Liver (tissue), 9 donors: Measurements from ENCODE around the gene ZNF566. TPM values are rescaled to one million over a fixed set of nuclear protein-coding genes. Genes with fewer than 3 reads are reported as not detected.

Experiments used
- DNase-seq: peaks from one replicate; pipeline ENCODE4 v3.0.0-alpha.2; 2017; ENCODE audit warnings: low spot score
- H3K27ac ChIP-seq, 2 donors: one replicate each; pipeline ENCODE4 v1.7.0; 2013; ENCODE audit warnings: inconsistent platforms in 2 of 2, low read length in 2 of 2, control low read depth in 1 of 2, low read depth in 1 of 2, mild to moderate bottlenecking in 1 of 2
- H3K27me3 ChIP-seq, 4 donors: one replicate each; pipeline versions ENCODE4 v1.6.1 to v1.7.0; 2013; ENCODE audit warnings: low read length in 3 of 4, inconsistent platforms in 1 of 4, mild to moderate bottlenecking in 1 of 4, moderate library complexity in 1 of 4; ENCODE audit not compliant: control insufficient read depth in 4 of 4, insufficient read depth in 4 of 4
- H3K36me3 ChIP-seq, 4 donors: one replicate each; pipeline versions ENCODE4 v1.6.1 to v1.7.0; 2013; ENCODE audit warnings: low read length in 3 of 4, mild to moderate bottlenecking in 3 of 4, low read depth in 1 of 4, moderate library complexity in 1 of 4; ENCODE audit not compliant: control insufficient read depth in 4 of 4, insufficient read depth in 3 of 4
- H3K4me1 ChIP-seq, 4 donors: one replicate each; pipeline versions ENCODE4 v1.6.1 to v1.7.0; 2013; ENCODE audit warnings: low read length in 3 of 4, mild to moderate bottlenecking in 3 of 4, moderate library complexity in 1 of 4; ENCODE audit not compliant: control insufficient read depth in 4 of 4, insufficient read depth in 4 of 4
- H3K4me3 ChIP-seq, 3 donors: one replicate each; pipeline versions ENCODE4 v1.6.1 to v1.7.0; 2013; ENCODE audit warnings: low read length in 3 of 3, control low read depth in 1 of 3, low read depth in 1 of 3, mild to moderate bottlenecking in 1 of 3
- H3K9ac ChIP-seq, 2 donors: one replicate each; pipeline ENCODE4 v1.7.0; 2013; ENCODE audit warnings: low read length in 2 of 2, mild to moderate bottlenecking in 2 of 2, moderate library complexity in 2 of 2, control low read depth in 1 of 2, low read depth in 1 of 2
- H3K9me3 ChIP-seq, 4 donors: one replicate each; pipeline versions ENCODE4 v1.6.1 to v1.7.0; 2013; ENCODE audit warnings: low read length in 3 of 4; ENCODE audit not compliant: control insufficient read depth in 4 of 4
- EGR1 ChIP-seq, 2 donors: IDR thresholded peaks; 2 replicates each; pipeline ENCODE4 v1.6.1; 2016 to 2018; ENCODE audit warnings: antibody characterized with exemption in 2 of 2, low read depth in 2 of 2
- FOXA1 ChIP-seq: IDR thresholded peaks from 2 replicates; pipeline ENCODE4 v1.6.1; 2016; ENCODE audit warnings: antibody characterized with exemption
- FOXA2 ChIP-seq: IDR thresholded peaks from 2 replicates; pipeline ENCODE4 v1.6.1; 2016; ENCODE audit warnings: antibody characterized with exemption
- GABPA ChIP-seq, 2 donors: IDR thresholded peaks in 1 of 2; conservative IDR thresholded peaks in 1 of 2; 2 replicates each; pipeline ENCODE4 v1.6.1; 2016; ENCODE audit warnings: antibody characterized with exemption in 2 of 2, mild to moderate bottlenecking in 1 of 2, moderate library complexity in 1 of 2
- HNF4A ChIP-seq, 2 donors: conservative IDR thresholded peaks; 2 replicates each; pipeline ENCODE4 v1.6.1; 2016; ENCODE audit warnings: antibody characterized with exemption in 2 of 2, mild to moderate bottlenecking in 2 of 2
- HNF4G ChIP-seq: IDR thresholded peaks from 2 replicates; pipeline ENCODE4 v1.6.1; 2016; ENCODE audit warnings: antibody characterized with exemption
- JUND ChIP-seq, 2 donors: IDR thresholded peaks; 2 replicates each; pipeline ENCODE4 v1.6.1; 2016; ENCODE audit warnings: antibody characterized with exemption in 2 of 2
- NR2F2 ChIP-seq: IDR thresholded peaks from 2 replicates; pipeline ENCODE4 v1.6.1; 2016; ENCODE audit warnings: antibody characterized with exemption
- RAD21 ChIP-seq, 2 donors: IDR thresholded peaks; 2 replicates each; pipeline ENCODE4 v1.6.1; 2016; ENCODE audit warnings: antibody characterized with exemption in 2 of 2, mild to moderate bottlenecking in 2 of 2
- RXRA ChIP-seq, 2 donors: IDR thresholded peaks; 2 replicates each; pipeline ENCODE4 v1.6.1; 2017 to 2018; ENCODE audit warnings: antibody characterized with exemption in 2 of 2, mild to moderate bottlenecking in 1 of 2
- SP1 ChIP-seq: IDR thresholded peaks from 2 replicates; pipeline ENCODE4 v1.6.1; 2018; ENCODE audit warnings: antibody characterized with exemption, mild to moderate bottlenecking
- TAF1 ChIP-seq: conservative IDR thresholded peaks from 2 replicates; pipeline ENCODE4 v1.6.1; 2016; ENCODE audit warnings: antibody characterized with exemption, mild to moderate bottlenecking
- YY1 ChIP-seq: IDR thresholded peaks from 2 replicates; pipeline ENCODE4 v1.6.1; 2016; ENCODE audit warnings: antibody characterized with exemption, mild to moderate bottlenecking
- WGBS: extraction: QIAGEN DNeasy Blood & Tissue Kit; methylation state at CpG from one replicate; pipeline ENCODE4 v1.1.7; 2013; 5-methylcytosine and 5-hydroxymethylcytosine counted together
- polyA plus RNA-seq, 2 donors: library from polyadenylated mRNA; stranded (reverse) in 1 of 2; unstranded in 1 of 2; fragments of 200-250 nt in 1 of 2; fragments of >200 nt in 1 of 2; fragmentation: Nextera tagmentation in 1 of 2; extraction: Ambion mirVana in 1 of 2; gene quantifications; one replicate each; pipeline versions ENCODE4 v1.2.1 to v1.2.3, GENCODE V29; 2013 to 2015
- total RNA-seq, 2 donors: library from RNA; depleted of rRNA; stranded (reverse); fragments of >200 nt; gene quantifications; one replicate each; pipeline ENCODE4 v1.2.3, GENCODE V29; 2014
- TF ChIP-seq, protein P1 (sequence below): IDR thresholded peaks from 2 replicates; pipeline ENCODE4 v1.6.1; 2016; ENCODE audit warnings: antibody characterized with exemption, mild to moderate bottlenecking
- TF ChIP-seq, protein P2 (sequence below): IDR thresholded peaks from 2 replicates; pipeline ENCODE4 v1.6.1; 2016; ENCODE audit warnings: antibody characterized with exemption
- TF ChIP-seq, protein P3 (sequence below): fragments of 150-350 bp; IDR thresholded peaks from 2 replicates; pipeline ENCODE4 v1.5.1; 2017; ENCODE audit warnings: improper control_type of control experiment, low read depth, low read length; ENCODE audit not compliant: missing input control
- TF ChIP-seq, protein P4 (sequence below): IDR thresholded peaks from 2 replicates; pipeline ENCODE4 v1.6.1; 2016; ENCODE audit warnings: antibody characterized with exemption
- TF ChIP-seq, protein P5 (sequence below): IDR thresholded peaks from 2 replicates; pipeline ENCODE4 v1.6.1; 2016; ENCODE audit warnings: antibody characterized with exemption
- donor health status: healthy.
- donor health status: healthy.
- donor health status: healthy.
- donor health status: healthy.
- donor health status: healthy.

Gene ZNF566
- total and polyA plus RNA-seq, 4 donors = 1.5 to 11.1 (median 6.3) TPM

DNA sequence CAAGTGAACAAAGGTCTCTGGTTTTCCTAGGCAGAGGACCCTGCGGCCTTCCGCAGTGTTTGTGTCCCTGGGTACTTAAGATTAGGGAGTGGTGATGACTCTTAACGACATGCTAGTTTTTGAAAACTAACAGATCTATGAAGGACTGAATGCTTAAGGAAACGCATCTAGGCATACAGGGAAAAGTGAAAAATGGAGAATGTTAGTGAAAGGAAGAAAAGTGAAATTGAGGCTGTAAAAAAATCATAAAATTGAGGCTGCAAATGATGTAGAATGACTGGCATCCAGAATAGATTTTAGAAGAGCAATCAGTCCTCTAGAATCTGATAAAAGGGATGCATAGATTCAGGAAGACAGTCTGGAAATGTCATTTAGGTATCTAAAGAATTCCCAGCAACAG, 35.3 kb upstream of the ZNF566 start:
- peaks cover 8 to 39% (median 28%) of the 10 kb centered on the region in 4 donors for H3K36me3 ChIP-seq
- TF ChIP-seq, protein P1, sequence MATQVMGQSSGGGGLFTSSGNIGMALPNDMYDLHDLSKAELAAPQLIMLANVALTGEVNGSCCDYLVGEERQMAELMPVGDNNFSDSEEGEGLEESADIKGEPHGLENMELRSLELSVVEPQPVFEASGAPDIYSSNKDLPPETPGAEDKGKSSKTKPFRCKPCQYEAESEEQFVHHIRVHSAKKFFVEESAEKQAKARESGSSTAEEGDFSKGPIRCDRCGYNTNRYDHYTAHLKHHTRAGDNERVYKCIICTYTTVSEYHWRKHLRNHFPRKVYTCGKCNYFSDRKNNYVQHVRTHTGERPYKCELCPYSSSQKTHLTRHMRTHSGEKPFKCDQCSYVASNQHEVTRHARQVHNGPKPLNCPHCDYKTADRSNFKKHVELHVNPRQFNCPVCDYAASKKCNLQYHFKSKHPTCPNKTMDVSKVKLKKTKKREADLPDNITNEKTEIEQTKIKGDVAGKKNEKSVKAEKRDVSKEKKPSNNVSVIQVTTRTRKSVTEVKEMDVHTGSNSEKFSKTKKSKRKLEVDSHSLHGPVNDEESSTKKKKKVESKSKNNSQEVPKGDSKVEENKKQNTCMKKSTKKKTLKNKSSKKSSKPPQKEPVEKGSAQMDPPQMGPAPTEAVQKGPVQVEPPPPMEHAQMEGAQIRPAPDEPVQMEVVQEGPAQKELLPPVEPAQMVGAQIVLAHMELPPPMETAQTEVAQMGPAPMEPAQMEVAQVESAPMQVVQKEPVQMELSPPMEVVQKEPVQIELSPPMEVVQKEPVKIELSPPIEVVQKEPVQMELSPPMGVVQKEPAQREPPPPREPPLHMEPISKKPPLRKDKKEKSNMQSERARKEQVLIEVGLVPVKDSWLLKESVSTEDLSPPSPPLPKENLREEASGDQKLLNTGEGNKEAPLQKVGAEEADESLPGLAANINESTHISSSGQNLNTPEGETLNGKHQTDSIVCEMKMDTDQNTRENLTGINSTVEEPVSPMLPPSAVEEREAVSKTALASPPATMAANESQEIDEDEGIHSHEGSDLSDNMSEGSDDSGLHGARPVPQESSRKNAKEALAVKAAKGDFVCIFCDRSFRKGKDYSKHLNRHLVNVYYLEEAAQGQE = no peak
- TF ChIP-seq SP1 (no peak), HNF4G (no peak), JUND (IDR thresholded peaks at IDR 0.05) (no peak), FOXA1 (no peak), YY1 (no peak), NR2F2 (no peak), EGR1 (IDR thresholded peaks at IDR 0.05; ENCODE audit: low read depth in 2 of 2) (no peak), HNF4A (conservative IDR thresholded peaks at IDR 0.05) (no peak), RXRA (IDR thresholded peaks at IDR 0.05) (no peak), RAD21 (IDR thresholded peaks at IDR 0.05) (no peak), TAF1 (no peak), FOXA2 (no peak), GABPA (IDR thresholded peaks at IDR 0.05 in 1 of 2, conservative IDR thresholded peaks at IDR 0.05 in 1 of 2) (no peak)
- TF ChIP-seq, protein P2, sequence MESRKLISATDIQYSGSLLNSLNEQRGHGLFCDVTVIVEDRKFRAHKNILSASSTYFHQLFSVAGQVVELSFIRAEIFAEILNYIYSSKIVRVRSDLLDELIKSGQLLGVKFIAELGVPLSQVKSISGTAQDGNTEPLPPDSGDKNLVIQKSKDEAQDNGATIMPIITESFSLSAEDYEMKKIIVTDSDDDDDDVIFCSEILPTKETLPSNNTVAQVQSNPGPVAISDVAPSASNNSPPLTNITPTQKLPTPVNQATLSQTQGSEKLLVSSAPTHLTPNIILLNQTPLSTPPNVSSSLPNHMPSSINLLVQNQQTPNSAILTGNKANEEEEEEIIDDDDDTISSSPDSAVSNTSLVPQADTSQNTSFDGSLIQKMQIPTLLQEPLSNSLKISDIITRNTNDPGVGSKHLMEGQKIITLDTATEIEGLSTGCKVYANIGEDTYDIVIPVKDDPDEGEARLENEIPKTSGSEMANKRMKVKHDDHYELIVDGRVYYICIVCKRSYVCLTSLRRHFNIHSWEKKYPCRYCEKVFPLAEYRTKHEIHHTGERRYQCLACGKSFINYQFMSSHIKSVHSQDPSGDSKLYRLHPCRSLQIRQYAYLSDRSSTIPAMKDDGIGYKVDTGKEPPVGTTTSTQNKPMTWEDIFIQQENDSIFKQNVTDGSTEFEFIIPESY = no peak
- TF ChIP-seq, protein P3, sequence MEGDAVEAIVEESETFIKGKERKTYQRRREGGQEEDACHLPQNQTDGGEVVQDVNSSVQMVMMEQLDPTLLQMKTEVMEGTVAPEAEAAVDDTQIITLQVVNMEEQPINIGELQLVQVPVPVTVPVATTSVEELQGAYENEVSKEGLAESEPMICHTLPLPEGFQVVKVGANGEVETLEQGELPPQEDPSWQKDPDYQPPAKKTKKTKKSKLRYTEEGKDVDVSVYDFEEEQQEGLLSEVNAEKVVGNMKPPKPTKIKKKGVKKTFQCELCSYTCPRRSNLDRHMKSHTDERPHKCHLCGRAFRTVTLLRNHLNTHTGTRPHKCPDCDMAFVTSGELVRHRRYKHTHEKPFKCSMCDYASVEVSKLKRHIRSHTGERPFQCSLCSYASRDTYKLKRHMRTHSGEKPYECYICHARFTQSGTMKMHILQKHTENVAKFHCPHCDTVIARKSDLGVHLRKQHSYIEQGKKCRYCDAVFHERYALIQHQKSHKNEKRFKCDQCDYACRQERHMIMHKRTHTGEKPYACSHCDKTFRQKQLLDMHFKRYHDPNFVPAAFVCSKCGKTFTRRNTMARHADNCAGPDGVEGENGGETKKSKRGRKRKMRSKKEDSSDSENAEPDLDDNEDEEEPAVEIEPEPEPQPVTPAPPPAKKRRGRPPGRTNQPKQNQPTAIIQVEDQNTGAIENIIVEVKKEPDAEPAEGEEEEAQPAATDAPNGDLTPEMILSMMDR = no peak
- TF ChIP-seq, protein P4, sequence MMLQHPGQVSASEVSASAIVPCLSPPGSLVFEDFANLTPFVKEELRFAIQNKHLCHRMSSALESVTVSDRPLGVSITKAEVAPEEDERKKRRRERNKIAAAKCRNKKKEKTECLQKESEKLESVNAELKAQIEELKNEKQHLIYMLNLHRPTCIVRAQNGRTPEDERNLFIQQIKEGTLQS = no peak
- TF ChIP-seq, protein P5, sequence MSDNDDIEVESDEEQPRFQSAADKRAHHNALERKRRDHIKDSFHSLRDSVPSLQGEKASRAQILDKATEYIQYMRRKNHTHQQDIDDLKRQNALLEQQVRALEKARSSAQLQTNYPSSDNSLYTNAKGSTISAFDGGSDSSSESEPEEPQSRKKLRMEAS = no peak
- peaks cover 18 to 43% (median 24%) of the 10 kb centered on the region in 4 donors for H3K9me3 ChIP-seq
- 95% methylated on average over 4 of the region's 4 CpGs for WGBS
- peak overlapping the region in 1 of 3 donors; percentile 20 for H3K4me3 ChIP-seq
- DNase-seq = no peak
- no peak overlapping the region for H3K9ac ChIP-seq
- H3K27ac ChIP-seq = no peak overlapping the region
- H3K4me1 ChIP-seq = peaks cover 0 to 17% (median 10%) of the 10 kb centered on the region in 4 donors
- H3K27me3 ChIP-seq = no peaks in the 10 kb centered on the region
